Erythroblast (primary cell): Measurements from ENCODE around the gene SGSM1.

Source experiments
- GATA1 ChIP-seq: IDR thresholded peaks from 2 replicates; pipeline ENCODE4 v1.6.1; 2011; ENCODE audit warnings: low read depth, mild to moderate bottlenecking, control low read depth, low read length, moderate library complexity
- POLR2A ChIP-seq: IDR thresholded peaks from 2 replicates; pipeline ENCODE4 v1.6.1; 2011; ENCODE audit warnings: mild to moderate bottlenecking, low read length

GRCh38 chr22:24972369-24972768 lies 166.4 kb downstream of the SGSM1 start:
- TF ChIP-seq POLR2A (no peak), GATA1 (no peak)
